HepG2 (cell line): Measurements from ENCODE around the gene SLC25A20. TPM values are rescaled to one million over a fixed set of nuclear protein-coding genes. Genes with fewer than 3 reads are reported as not detected.

ENCODE experiments used
- ARID2 ChIP-seq: sonication (generic); formaldehyde crosslinking; IDR thresholded peaks from 2 replicates; pipeline ENCODE4 v1.8.1; 2022; ENCODE audit warnings: mild to moderate bottlenecking, missing genetic modification reagents, borderline replicate concordance
- ATF5 ChIP-seq: sonication (generic); formaldehyde crosslinking; IDR thresholded peaks from 2 replicates; pipeline ENCODE4 v1.4.0; 2020; ENCODE audit warnings: mild to moderate bottlenecking, low read depth, missing genetic modification reagents
- ATF6 ChIP-seq: sonication (generic); formaldehyde crosslinking; conservative IDR thresholded peaks from 2 replicates; pipeline ENCODE4 v1.4.0; 2020; ENCODE audit warnings: missing genetic modification reagents
- BRCA1 ChIP-seq: sonication (generic); formaldehyde crosslinking; IDR thresholded peaks from 2 replicates; pipeline ENCODE4 v1.4.0; 2020; ENCODE audit warnings: missing genetic modification reagents
- GTF3A ChIP-seq: sonication (generic); formaldehyde crosslinking; conservative IDR thresholded peaks from 2 replicates; pipeline ENCODE4 v1.4.0; 2020; ENCODE audit warnings: mild to moderate bottlenecking, missing genetic modification reagents
- HINFP ChIP-seq: sonication (generic); formaldehyde crosslinking; IDR thresholded peaks from 2 replicates; pipeline ENCODE4 v1.4.0; 2020; ENCODE audit warnings: low read depth, mild to moderate bottlenecking, missing genetic modification reagents
- KLF12 ChIP-seq: sonication (generic); formaldehyde crosslinking; IDR thresholded peaks from 2 replicates; pipeline ENCODE4 v1.4.0; 2020; ENCODE audit warnings: missing genetic modification reagents, borderline replicate concordance
- KLF13 ChIP-seq: sonication (generic); formaldehyde crosslinking; IDR thresholded peaks from 2 replicates; pipeline ENCODE4 v1.4.0; 2020; ENCODE audit warnings: mild to moderate bottlenecking, missing genetic modification reagents
- MZF1 ChIP-seq: sonication (generic); formaldehyde crosslinking; IDR thresholded peaks from 2 replicates; pipeline ENCODE4 v1.8.1; 2023; ENCODE audit warnings: mild to moderate bottlenecking, missing genetic modification reagents, borderline replicate concordance
- RARG ChIP-seq: sonication (generic); formaldehyde crosslinking; IDR thresholded peaks from 2 replicates; pipeline ENCODE4 v1.4.0; 2020; ENCODE audit warnings: low read depth, mild to moderate bottlenecking, missing genetic modification reagents
- REPIN1 ChIP-seq: sonication (generic); formaldehyde crosslinking; IDR thresholded peaks from 2 replicates; pipeline ENCODE4 v1.8.0; 2022; ENCODE audit warnings: missing genetic modification reagents, low read depth, mild to moderate bottlenecking, borderline replicate concordance
- SIN3A ChIP-seq: IDR thresholded peaks from 2 replicates; pipeline ENCODE4 v1.6.1; 2011; ENCODE audit warnings: low read depth, mild to moderate bottlenecking, control low read depth, low read length, borderline replicate concordance
- SKI ChIP-seq: fragments of 450-650 bp; IDR thresholded peaks from one replicate; pipeline ENCODE4 v1.6.1; 2018; ENCODE audit warnings: mild to moderate bottlenecking; ENCODE audit not compliant: partially characterized antibody
- SRF ChIP-seq: IDR thresholded peaks from 2 replicates; pipeline ENCODE4 v1.6.1; 2011; ENCODE audit warnings: mild to moderate bottlenecking, low read depth, low read length, moderate library complexity
- TFDP1 ChIP-seq: IDR thresholded peaks from 2 replicates; pipeline ENCODE4 v1.6.1; 2016; ENCODE audit warnings: missing compliant biosample characterization, missing genetic modification reagents, borderline replicate concordance
- ZBTB43 ChIP-seq: sonication (generic); formaldehyde crosslinking; conservative IDR thresholded peaks from 2 replicates; pipeline ENCODE4 v1.4.0; 2020; ENCODE audit warnings: missing genetic modification reagents
- ZMAT5 ChIP-seq: sonication (generic); formaldehyde crosslinking; IDR thresholded peaks from 2 replicates; pipeline ENCODE4 v1.5.0; 2020; ENCODE audit warnings: mild to moderate bottlenecking, low read depth, missing genetic modification reagents, borderline replicate concordance
- ZNF263 ChIP-seq: sonication (generic); formaldehyde crosslinking; IDR thresholded peaks from 2 replicates; pipeline ENCODE4 v1.4.0; 2020; ENCODE audit warnings: missing genetic modification reagents
- ZNF605 ChIP-seq: sonication (generic); formaldehyde crosslinking; IDR thresholded peaks from 2 replicates; pipeline ENCODE4 v1.8.0; 2022; ENCODE audit warnings: mild to moderate bottlenecking, missing genetic modification reagents
- ZNF713 ChIP-seq: sonication (generic); formaldehyde crosslinking; IDR thresholded peaks from 2 replicates; pipeline ENCODE4 v1.4.0; 2020; ENCODE audit warnings: mild to moderate bottlenecking, missing genetic modification reagents
- ZNF740 ChIP-seq: sonication (generic); formaldehyde crosslinking; IDR thresholded peaks from 2 replicates; pipeline ENCODE4 v1.4.0; 2020; ENCODE audit warnings: missing genetic modification reagents
- polyA plus RNA-seq, 8 experiments: library from polyadenylated mRNA; depleted of rRNA in 3 of 8; stranded (reverse) in 7 of 8; unstranded in 1 of 8; fragments of >200 nt; fragmentation: Illumina TruSeq in 4 of 8; extraction: Trizol in 4 of 8; gene quantifications; 2 replicates each; pipeline versions ENCODE4 v1.2.1 to v1.2.3, GENCODE V29; 2011 to 2016; ENCODE audit warnings: low read depth in 4 of 8, missing spikeins in 1 of 8, mixed read lengths in 1 of 8; ENCODE audit not compliant: insufficient read depth in 1 of 8
- total RNA-seq, 5 experiments: library from RNA; depleted of rRNA; stranded (reverse); fragments of >200 nt; fragmentation: Illumina TruSeq; extraction: Trizol; gene quantifications; 2 replicates each; pipeline ENCODE4 v1.2.3, GENCODE V29; 2016; ENCODE audit warnings: low read depth in 1 of 5

SLC25A20 gene
- total and polyA plus RNA-seq, 2 of the 13 experiments (the other 11 are each of a cell fraction or from before 2014, with no cell fraction given) = 21.1 to 26.6 TPM

GRCh38 chr3:48847504-48848423 is 50.9 kb downstream of the SLC25A20 start, which contains the start of gene PRKAR2A (continued):
- peak; percentile 84; the same call in 1 of the 2 replicates for TF ChIP-seq HINFP (CRISPR knock-in tag)
- TF ChIP-seq ZNF605 (CRISPR knock-in tag) = 0 out of 2 replicates have a peak, but pooled peaks have one; percentile 24
- TF ChIP-seq MZF1 (CRISPR knock-in tag) = no peak
- no peak for TF ChIP-seq ZMAT5 (CRISPR knock-in tag)
- TF ChIP-seq GTF3A = no peak; the same call in 1 of the 2 replicates
- peak; percentile 26; the same call in 1 of the 2 replicates for TF ChIP-seq SIN3A
- TF ChIP-seq ATF5 (CRISPR knock-in tag) = 0 out of 2 replicates have a peak, but pooled peaks have one; percentile 22
- no peak for TF ChIP-seq RARG (CRISPR knock-in tag)
- peak; percentile 70; the same call in 1 of the 2 replicates for TF ChIP-seq KLF12 (CRISPR knock-in tag)
- TF ChIP-seq SRF = no peak
- TF ChIP-seq ZNF713 = no peak
- no peak for TF ChIP-seq KLF13
- TF ChIP-seq TFDP1 = peak; percentile 13; the same call in 1 of the 2 replicates
- no peak for TF ChIP-seq ZNF263 (CRISPR knock-in tag)
- TF ChIP-seq BRCA1 (CRISPR knock-in tag) = no peak
- TF ChIP-seq ZNF740 (CRISPR knock-in tag) = no peak; the same call in 1 of the 2 replicates
- peak; percentile 45 for TF ChIP-seq ZBTB43 (CRISPR knock-in tag)
- TF ChIP-seq ARID2 (CRISPR knock-in tag) = no peak
- no peak for TF ChIP-seq REPIN1 (CRISPR knock-in tag)
- TF ChIP-seq ATF6 (CRISPR knock-in tag) = no peak
- TF ChIP-seq SKI = peak; percentile 89
